HG02973 (cell line): ENCODE results near the gene SCN5A.

Experiments
- ATAC-seq: cut with Tn5 transposase; IDR thresholded peaks from one replicate; pipeline ENCODE4 v1.9.1; 2021; ENCODE audit warnings: moderate library complexity; ENCODE audit not compliant: unreplicated experiment

The SCN5A gene

GRCh38 chr3:38648024-38648658, 1.3 kb downstream of the SCN5A start:
- ATAC-seq: no peak

- ATAC-seq: no peak
Observed at GRCh38 chr3:38647217-38647970, 2.1 kb downstream of the SCN5A start.

- no peak for ATAC-seq
Observed at GRCh38 chr3:38646630-38647029, 2.9 kb downstream of the SCN5A start.

GRCh38 chr3:38646062-38646461, 3.4 kb downstream of the SCN5A start:
- ATAC-seq: no peak

GRCh38 chr3:38645601-38646000, 3.9 kb downstream of the SCN5A start:
- no peak for ATAC-seq

- ATAC-seq: no peak
Observed at GRCh38 chr3:38645076-38645475, 4.4 kb downstream of the SCN5A start.

GRCh38 chr3:38644662-38645053, 4.8 kb downstream of the SCN5A start:
- no peak for ATAC-seq

- ATAC-seq: no peak
Observed at GRCh38 chr3:38644016-38644661, 5.3 kb downstream of the SCN5A start.

GRCh38 chr3:38643592-38643991, 5.9 kb downstream of the SCN5A start:
- no peak for ATAC-seq

GRCh38 chr3:38643090-38643489, 6.4 kb downstream of the SCN5A start:
- no peak for ATAC-seq

GRCh38 chr3:38641461-38642110, 7.9 kb downstream of the SCN5A start:
- no peak for ATAC-seq

- ATAC-seq: no peak
Observed at GRCh38 chr3:38640661-38641452, 8.6 kb downstream of the SCN5A start.

- no peak for ATAC-seq
Observed at GRCh38 chr3:38638354-38638753, 11.1 kb downstream of the SCN5A start.

- ATAC-seq: no peak
Observed at GRCh38 chr3:38637906-38638305, 11.6 kb downstream of the SCN5A start.

GRCh38 chr3:38636881-38637280, 12.6 kb downstream of the SCN5A start:
- ATAC-seq: no peak

GRCh38 chr3:38636464-38636863, 13.0 kb downstream of the SCN5A start:
- no peak for ATAC-seq

- no peak for ATAC-seq
Observed at GRCh38 chr3:38634111-38634510, 15.4 kb downstream of the SCN5A start.

GRCh38 chr3:38632989-38633388, 16.5 kb downstream of the SCN5A start:
- no peak for ATAC-seq

GRCh38 chr3:38630606-38631005, 18.9 kb downstream of the SCN5A start:
- ATAC-seq: no peak

- ATAC-seq: no peak
Observed at GRCh38 chr3:38630070-38630469, 19.4 kb downstream of the SCN5A start.

GRCh38 chr3:38628835-38629234, 20.7 kb downstream of the SCN5A start:
- no peak for ATAC-seq
